HEK293 (cell line): ENCODE data around the gene GMDS.
A peak's percentile ranks its signal among the peaks of the same experiment; 100 is the strongest.

Source experiments
- CTCF ChIA-PET: fragments of 350-600 bp; formaldehyde crosslinking; extraction: SDS; loops from one replicate; lab custom pipeline; 2021; ENCODE audit warnings: antibody characterized with exemption; lab: Yijun Ruan, JAX
- POLR2A ChIA-PET: fragments of 300-600 bp; formaldehyde crosslinking; extraction: SDS; loops from one replicate; lab custom pipeline; 2020; ENCODE audit warnings: antibody characterized with exemption, inconsistent platforms; lab: Yijun Ruan, JAX
- H3K27ac ChIP-seq: fragments of 200-500 bp; sonication (Bioruptor generic); 2 replicates; pipeline ENCODE4 v1.5.1; 2014; ENCODE audit warnings: low read depth, low read length, control low read depth, inconsistent platforms; ENCODE audit errors: extremely low read depth
- H3K36me3 ChIP-seq, 2 experiments: fragments of 200-500 bp in 1 of 2; sonication (Bioruptor generic) in 1 of 2; 1 replicate in 1 of 2; 2 replicates in 1 of 2; pipeline ENCODE4 v1.5.1; 2014 to 2017; ENCODE audit warnings: inconsistent platforms in 2 of 2, low read length in 2 of 2; ENCODE audit not compliant: control insufficient read depth in 2 of 2, insufficient read depth in 1 of 2
- H3K4me1 ChIP-seq: fragments of 200-500 bp; sonication (Bioruptor generic); 2 replicates; pipeline ENCODE4 v1.5.1; 2014; ENCODE audit warnings: mild to moderate bottlenecking, low read length, inconsistent platforms; ENCODE audit not compliant: control insufficient read depth, insufficient read depth
- H3K4me3 ChIP-seq: 2 replicates; pipeline ENCODE4 v1.5.1; 2011; ENCODE audit warnings: low read depth, mild to moderate bottlenecking, control low read depth, low read length, moderate library complexity
- H3K9me3 ChIP-seq: fragments of 200-500 bp; sonication (Bioruptor generic); 2 replicates; pipeline ENCODE4 v1.5.1; 2014; ENCODE audit warnings: low read depth, low read length, inconsistent platforms; ENCODE audit not compliant: control insufficient read depth, insufficient read depth
- BCL11A ChIP-seq: fragments of 450-650 bp; formaldehyde crosslinking; IDR thresholded peaks from 2 replicates; pipeline ENCODE4 v1.5.1; 2016; ENCODE audit warnings: low read depth, missing biosample characterization, missing genetic modification characterization
- BCL11B ChIP-seq: fragments of 450-650 bp; formaldehyde crosslinking; IDR thresholded peaks from 2 replicates; pipeline ENCODE4 v1.5.1; 2016; ENCODE audit warnings: low read depth, missing biosample characterization, missing genetic modification characterization
- HOXD13 ChIP-seq: sonication (generic); formaldehyde crosslinking; IDR thresholded peaks from 2 replicates; pipeline ENCODE4 v1.8.0; 2022; ENCODE audit warnings: missing genetic modification reagents, borderline replicate concordance
- MZF1 ChIP-seq: fragments of 450-650 bp; formaldehyde crosslinking; IDR thresholded peaks from 2 replicates; pipeline ENCODE4 v1.5.1; 2017; ENCODE audit warnings: missing biosample characterization, missing genetic modification characterization, borderline replicate concordance
- PRDM4 ChIP-seq: fragments of 450-650 bp; formaldehyde crosslinking; IDR thresholded peaks from 2 replicates; pipeline ENCODE4 v1.5.1; 2017; ENCODE audit warnings: missing biosample characterization, missing genetic modification characterization
- ZBTB48 ChIP-seq: fragments of 450-650 bp; formaldehyde crosslinking; IDR thresholded peaks from 2 replicates; pipeline ENCODE4 v1.5.1; 2016; ENCODE audit warnings: missing biosample characterization, missing genetic modification characterization
- ZNF114 ChIP-seq: fragments of 450-650 bp; formaldehyde crosslinking; IDR thresholded peaks from 2 replicates; pipeline ENCODE4 v1.5.0; 2017; ENCODE audit warnings: missing biosample characterization, missing genetic modification characterization
- ZNF362 ChIP-seq: fragments of 450-650 bp; formaldehyde crosslinking; IDR thresholded peaks from 2 replicates; pipeline ENCODE4 v1.5.1; 2016; ENCODE audit warnings: missing biosample characterization, missing genetic modification characterization
- ZNF37A ChIP-seq: fragments of 450-650 bp; IDR thresholded peaks from 2 replicates; pipeline ENCODE4 v1.5.1; 2018; ENCODE audit warnings: missing biosample characterization, missing genetic modification characterization
- ZNF510 ChIP-seq: fragments of 450-650 bp; formaldehyde crosslinking; IDR thresholded peaks from 2 replicates; pipeline ENCODE4 v1.5.1; 2018; ENCODE audit warnings: mild to moderate bottlenecking, missing genetic modification characterization, missing biosample characterization; ENCODE audit not compliant: insufficient replicate concordance
- ZNF521 ChIP-seq: fragments of 450-650 bp; formaldehyde crosslinking; IDR thresholded peaks from 2 replicates; pipeline ENCODE4 v1.5.1; 2017; ENCODE audit warnings: missing biosample characterization, mild to moderate bottlenecking, missing genetic modification characterization
- ZNF571 ChIP-seq: fragments of 450-650 bp; formaldehyde crosslinking; IDR thresholded peaks from 2 replicates; pipeline ENCODE4 v1.5.0; 2017; ENCODE audit warnings: missing biosample characterization, missing genetic modification characterization
- ZNF623 ChIP-seq: fragments of 450-650 bp; formaldehyde crosslinking; IDR thresholded peaks from 2 replicates; pipeline ENCODE4 v1.5.1; 2016; ENCODE audit warnings: missing biosample characterization, missing genetic modification characterization
- TF ChIP-seq, protein P1 (sequence below): fragments of 450-650 bp; formaldehyde crosslinking; IDR thresholded peaks from 2 replicates; pipeline ENCODE4 v1.5.1; 2016; ENCODE audit warnings: missing biosample characterization, missing genetic modification characterization
- TF ChIP-seq, protein P2 (sequence below): fragments of 450-650 bp; formaldehyde crosslinking; conservative IDR thresholded peaks from 2 replicates; pipeline ENCODE4 v1.5.1; 2016; ENCODE audit warnings: low read depth, missing biosample characterization, missing genetic modification characterization
- TF ChIP-seq, protein P3 (sequence below): fragments of 450-650 bp; formaldehyde crosslinking; IDR thresholded peaks from 2 replicates; pipeline ENCODE4 v1.5.1; 2016; ENCODE audit warnings: missing biosample characterization, missing genetic modification characterization

The GMDS gene

GRCh38 chr6:1665214-1665613 is 580.2 kb downstream of the GMDS start (continued):
- no peak for TF ChIP-seq BCL11B

DNA sequence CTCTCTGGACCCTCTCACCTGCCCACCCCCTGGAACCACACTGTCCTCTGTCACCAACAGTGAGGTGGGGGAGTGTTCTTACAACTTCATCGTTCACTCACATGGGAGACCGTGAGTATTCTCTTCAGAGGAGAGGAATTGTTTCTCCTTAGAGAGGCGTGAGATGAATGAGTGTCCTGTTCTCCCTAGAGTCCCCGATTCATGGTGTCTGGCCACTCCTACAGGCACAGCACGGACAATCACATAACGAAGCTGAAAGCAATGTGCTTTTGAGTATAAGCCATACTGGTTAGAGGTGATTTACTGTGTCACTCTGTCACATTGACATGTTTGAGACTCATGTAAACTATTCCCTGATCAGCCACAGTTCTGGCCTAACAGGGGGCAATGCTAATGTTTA is 581.1 kb downstream of the GMDS start:
- no peak for TF ChIP-seq ZNF571 (tag by site-specific recombination)
- TF ChIP-seq, all 188 proteins: peak for 0
- H3K9me3 ChIP-seq: no peaks in the 10 kb centered on the region
- peaks cover 14% of the 10 kb centered on the region for H3K4me1 ChIP-seq
- no peak overlapping the region for H3K27ac ChIP-seq
- CTCF ChIA-PET: no interaction called here
- POLR2A ChIA-PET: no interaction called here
- H3K36me3 ChIP-seq: no peaks in the 10 kb centered on the region
- H3K4me3 ChIP-seq: no peak overlapping the region

GRCh38 chr6:1663511-1663910 is 581.9 kb downstream of the GMDS start:
- Histone ChIP-seq H3K9me3 (no peaks in the 10 kb centered on the region), H3K4me3 (no peak overlapping the region), H3K36me3 (no peaks in the 10 kb centered on the region), H3K4me1 (peaks cover 14% of the 10 kb centered on the region), H3K27ac (no peak overlapping the region)
- TF ChIP-seq ZNF510 (tag by site-specific recombination) (no peak), PRDM4 (tag by site-specific recombination) (no peak), HOXD13 (CRISPR knock-in tag) (no peak), ZNF37A (tag by site-specific recombination) (no peak), MZF1 (tag by site-specific recombination) (no peak), ZNF623 (tag by site-specific recombination) (peak; percentile 95), ZNF114 (tag by site-specific recombination) (no peak)
- TF ChIP-seq, protein P1, sequence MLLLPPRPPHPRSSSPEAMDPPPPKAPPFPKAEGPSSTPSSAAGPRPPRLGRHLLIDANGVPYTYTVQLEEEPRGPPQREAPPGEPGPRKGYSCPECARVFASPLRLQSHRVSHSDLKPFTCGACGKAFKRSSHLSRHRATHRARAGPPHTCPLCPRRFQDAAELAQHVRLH: peak; percentile 40; the same call in 1 of the 2 replicates
- CTCF ChIA-PET: no interaction called here
- POLR2A ChIA-PET: no interaction called here

GRCh38 chr6:1662534-1662933 is 582.9 kb downstream of the GMDS start:
- ChIA-PET CTCF (no interaction called here), POLR2A (interaction anchor here (1.0 kb wide), 1 partner anchor 8 kb away, joined by 3 read pairs; no protein-coding TSS in a partner anchor)
- Histone ChIP-seq H3K9me3 (no peaks in the 10 kb centered on the region), H3K27ac (no peak overlapping the region), H3K36me3 (no peaks in the 10 kb centered on the region), H3K4me3 (no peak overlapping the region), H3K4me1 (peaks cover 9% of the 10 kb centered on the region)
- TF ChIP-seq, protein P2, sequence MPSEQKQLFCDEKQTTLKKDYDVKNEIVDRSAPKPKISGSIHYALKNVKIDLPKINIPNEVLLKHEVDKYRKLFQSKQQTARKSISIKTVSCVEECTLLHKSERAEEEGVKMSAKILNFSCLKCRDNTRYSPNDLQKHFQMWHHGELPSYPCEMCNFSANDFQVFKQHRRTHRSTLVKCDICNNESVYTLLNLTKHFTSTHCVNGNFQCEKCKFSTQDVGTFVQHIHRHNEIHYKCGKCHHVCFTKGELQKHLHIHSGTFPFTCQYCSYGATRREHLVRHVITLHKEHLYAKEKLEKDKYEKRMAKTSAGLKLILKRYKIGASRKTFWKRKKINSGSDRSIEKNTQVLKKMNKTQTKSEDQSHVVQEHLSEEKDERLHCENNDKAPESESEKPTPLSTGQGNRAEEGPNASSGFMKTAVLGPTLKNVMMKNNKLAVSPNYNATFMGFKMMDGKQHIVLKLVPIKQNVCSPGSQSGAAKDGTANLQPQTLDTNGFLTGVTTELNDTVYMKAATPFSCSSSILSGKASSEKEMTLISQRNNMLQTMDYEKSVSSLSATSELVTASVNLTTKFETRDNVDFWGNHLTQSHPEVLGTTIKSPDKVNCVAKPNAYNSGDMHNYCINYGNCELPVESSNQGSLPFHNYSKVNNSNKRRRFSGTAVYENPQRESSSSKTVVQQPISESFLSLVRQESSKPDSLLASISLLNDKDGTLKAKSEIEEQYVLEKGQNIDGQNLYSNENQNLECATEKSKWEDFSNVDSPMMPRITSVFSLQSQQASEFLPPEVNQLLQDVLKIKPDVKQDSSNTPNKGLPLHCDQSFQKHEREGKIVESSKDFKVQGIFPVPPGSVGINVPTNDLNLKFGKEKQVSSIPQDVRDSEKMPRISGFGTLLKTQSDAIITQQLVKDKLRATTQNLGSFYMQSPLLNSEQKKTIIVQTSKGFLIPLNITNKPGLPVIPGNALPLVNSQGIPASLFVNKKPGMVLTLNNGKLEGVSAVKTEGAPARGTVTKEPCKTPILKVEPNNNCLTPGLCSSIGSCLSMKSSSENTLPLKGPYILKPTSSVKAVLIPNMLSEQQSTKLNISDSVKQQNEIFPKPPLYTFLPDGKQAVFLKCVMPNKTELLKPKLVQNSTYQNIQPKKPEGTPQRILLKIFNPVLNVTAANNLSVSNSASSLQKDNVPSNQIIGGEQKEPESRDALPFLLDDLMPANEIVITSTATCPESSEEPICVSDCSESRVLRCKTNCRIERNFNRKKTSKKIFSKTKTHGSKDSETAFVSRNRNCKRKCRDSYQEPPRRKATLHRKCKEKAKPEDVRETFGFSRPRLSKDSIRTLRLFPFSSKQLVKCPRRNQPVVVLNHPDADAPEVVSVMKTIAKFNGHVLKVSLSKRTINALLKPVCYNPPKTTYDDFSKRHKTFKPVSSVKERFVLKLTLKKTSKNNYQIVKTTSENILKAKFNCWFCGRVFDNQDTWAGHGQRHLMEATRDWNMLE (tag by site-specific recombination): no peak
- no peak for TF ChIP-seq BCL11A (tag by site-specific recombination)
- no peak for TF ChIP-seq ZNF521
- TF ChIP-seq, protein P3, sequence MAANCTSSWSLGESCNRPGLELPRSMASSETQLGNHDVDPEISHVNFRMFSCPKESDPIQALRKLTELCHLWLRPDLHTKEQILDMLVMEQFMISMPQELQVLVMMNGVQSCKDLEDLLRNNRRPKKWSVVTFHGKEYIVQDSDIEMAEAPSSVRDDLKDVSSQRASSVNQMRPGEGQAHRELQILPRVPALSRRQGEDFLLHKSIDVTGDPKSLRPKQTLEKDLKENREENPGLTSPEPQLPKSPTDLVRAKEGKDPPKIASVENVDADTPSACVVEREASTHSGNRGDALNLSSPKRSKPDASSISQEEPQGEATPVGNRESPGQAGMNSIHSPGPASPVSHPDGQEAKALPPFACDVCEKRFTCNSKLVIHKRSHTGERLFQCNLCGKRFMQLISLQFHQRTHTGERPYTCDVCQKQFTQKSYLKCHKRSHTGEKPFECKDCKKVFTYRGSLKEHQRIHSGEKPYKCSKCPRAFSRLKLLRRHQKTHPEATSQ: no peak
- no peak for TF ChIP-seq ZBTB48
- no peak for TF ChIP-seq ZNF362 (tag by site-specific recombination)
